ENCODE data around the gene AGPAT2. TPM values are rescaled to one million over a fixed set of nuclear protein-coding genes. Genes with fewer than 3 reads are reported as not detected.

The AGPAT2 gene
- total RNA-seq, 2 donors from 2014 or later, result 152 to 211 TPM

DNA sequence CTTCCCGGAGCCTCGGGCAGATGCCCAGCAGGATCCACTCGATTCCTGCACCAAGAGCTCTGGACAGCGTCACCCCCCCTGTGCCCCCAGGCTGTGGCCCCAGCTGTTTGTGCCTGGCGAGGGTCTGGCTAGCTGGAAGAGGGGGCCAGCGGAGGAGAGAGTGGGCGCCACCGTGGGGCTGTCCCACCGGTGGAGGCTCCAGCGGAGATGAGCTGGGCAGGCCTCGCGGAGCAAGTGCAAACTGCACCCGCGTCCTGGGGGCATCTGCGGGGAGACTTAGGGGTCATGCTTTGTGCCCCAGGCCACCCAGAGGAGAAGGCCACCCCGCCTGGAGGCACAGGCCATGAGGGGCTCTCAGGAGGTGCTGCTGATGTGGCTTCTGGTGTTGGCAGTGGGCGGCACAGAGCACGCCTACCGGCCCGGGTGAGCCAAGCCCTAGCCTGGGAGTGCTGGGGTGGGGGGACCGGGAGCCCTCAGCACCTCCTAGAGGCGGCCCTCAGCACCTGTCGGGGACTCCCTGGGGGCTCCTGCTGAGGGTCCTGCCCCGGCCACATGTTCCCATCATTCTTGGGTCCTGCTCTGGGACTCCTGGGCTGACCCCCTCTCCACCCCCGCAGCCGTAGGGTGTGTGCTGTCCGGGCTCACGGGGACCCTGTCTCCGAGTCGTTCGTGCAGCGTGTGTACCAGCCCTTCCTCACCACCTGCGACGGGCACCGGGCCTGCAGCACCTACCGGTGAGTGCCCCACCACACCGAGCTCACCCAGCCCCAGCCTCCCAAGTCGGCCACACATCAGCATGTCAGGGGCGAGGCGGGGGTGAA lies 19.1 kb downstream of the AGPAT2 start:
- no peak for ATAC-seq
- intact Hi-C loops (cut with DNase I, micrococcal nuclease), result no loop called here
- no peak for DNase-seq

DNA sequence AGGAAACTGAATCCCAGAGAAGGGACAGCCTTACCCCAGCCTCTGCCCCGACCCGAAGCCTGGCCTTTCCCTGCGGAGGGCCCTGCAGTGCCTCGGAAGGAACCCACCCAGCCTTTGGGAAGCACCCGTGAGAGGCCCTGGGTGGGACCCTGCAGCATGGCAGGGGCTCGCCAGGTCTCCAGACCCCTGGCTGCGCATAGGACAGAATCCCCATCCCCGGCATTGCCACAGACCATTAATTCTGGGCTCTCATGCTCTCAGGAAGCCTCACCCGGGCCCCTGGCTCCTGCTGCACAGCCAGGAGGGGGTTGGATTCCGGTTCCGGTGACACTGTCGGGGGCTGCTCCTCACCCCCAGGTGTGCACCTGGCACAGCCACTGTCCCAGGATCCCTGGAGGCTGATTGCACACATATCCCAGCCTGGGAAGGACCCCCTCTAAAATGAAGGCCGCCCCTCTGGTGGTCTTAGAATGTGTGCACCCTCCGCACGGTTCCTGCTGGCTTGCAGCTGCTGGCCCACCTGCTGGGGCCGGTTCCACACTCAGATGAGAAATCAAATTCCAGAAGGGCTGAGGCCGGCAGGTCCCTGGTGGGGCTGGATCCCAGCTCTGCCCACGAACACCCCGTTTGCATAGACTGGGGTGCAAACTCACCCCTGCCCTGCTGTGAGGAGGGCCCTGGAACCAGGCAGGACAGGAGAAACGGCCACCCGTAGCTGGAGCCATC lies 19.9 kb downstream of the AGPAT2 start:
- DNase-seq (no peak), ATAC-seq (no peak)
- intact Hi-C loops (cut with DNase I, micrococcal nuclease), result no loop called here

DNA sequence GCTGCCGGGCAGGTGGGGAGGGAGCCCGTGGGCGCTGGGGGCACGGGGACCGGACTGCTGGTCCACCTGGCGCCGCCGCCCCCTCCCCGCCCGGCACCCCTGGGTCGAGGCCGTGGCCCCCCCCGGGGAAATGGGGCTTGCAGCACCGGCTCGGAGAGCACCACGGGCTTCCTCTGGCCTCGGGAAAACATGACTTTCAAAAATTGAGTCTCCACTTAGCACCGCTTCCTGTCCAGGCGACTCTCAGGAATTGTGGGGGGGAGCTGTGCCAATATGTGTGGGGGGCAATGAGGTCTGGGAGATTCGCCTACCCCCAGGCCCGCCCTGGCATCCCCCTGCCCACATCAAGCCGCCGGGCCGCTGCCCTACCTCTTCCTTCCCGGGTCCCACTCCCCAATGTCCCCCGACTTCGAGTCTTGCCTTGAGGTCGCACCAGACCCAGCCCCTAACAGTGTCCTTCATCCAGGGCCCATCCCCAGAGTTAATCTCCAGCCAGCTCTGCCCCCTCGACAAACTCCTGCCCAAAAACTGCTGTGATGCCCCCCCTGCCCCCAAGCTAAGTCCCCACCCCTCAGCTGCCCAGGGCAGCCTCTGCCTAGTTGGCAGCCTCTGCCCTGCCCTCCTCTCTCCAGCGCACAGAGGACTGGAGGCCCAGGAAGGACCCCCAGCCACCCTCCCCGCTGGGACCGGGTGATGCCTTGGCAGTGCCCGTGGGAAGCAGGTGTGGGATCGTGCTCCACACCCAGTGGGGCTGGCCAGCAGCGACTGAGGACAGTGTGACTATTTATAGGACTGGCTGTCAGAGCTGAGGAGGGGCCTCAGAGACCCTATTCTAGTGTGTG lies 20.7 kb downstream of the AGPAT2 start:
- DNase-seq, result no peak
- intact Hi-C loops (cut with DNase I, micrococcal nuclease), result no loop called here
- ATAC-seq, result no peak

DNA sequence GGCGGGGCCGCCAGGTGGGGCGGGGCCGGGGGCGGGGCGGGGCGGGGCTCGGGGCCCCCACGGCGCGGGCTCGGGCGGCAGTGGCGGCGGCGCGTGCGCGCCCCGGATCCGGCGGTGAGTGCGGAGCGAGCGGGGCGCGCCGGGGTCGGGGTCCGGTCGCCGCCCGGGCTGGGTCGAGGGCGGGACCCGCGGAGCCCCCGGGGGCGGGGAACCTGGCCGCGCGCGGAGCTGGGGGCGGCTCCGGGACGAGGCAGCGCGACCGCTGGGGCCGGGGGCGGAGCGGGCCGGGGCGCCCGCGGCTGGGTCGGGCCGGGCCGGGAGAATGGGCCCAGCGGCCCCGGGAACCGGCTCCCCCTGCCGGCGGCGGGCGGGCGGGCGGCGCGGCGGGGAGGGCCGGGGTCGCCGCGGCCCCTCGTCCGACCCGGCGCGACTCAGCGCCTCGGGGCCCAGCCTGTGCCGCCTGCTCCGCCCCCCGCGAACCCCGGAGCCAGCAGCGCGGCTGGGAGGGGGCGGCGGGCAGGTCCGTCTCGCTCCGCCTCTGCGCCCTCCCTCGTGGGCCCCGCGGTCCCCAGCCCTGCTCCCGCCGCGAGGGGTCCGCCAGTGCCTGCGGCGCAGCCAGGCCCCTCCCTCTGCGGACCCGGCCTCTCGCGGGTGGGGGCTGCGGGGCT lies 21.4 kb downstream of the AGPAT2 start:
- ATAC-seq (no peak), DNase-seq (no peak)
- intact Hi-C loops (cut with DNase I, micrococcal nuclease), result no loop called here

DNA sequence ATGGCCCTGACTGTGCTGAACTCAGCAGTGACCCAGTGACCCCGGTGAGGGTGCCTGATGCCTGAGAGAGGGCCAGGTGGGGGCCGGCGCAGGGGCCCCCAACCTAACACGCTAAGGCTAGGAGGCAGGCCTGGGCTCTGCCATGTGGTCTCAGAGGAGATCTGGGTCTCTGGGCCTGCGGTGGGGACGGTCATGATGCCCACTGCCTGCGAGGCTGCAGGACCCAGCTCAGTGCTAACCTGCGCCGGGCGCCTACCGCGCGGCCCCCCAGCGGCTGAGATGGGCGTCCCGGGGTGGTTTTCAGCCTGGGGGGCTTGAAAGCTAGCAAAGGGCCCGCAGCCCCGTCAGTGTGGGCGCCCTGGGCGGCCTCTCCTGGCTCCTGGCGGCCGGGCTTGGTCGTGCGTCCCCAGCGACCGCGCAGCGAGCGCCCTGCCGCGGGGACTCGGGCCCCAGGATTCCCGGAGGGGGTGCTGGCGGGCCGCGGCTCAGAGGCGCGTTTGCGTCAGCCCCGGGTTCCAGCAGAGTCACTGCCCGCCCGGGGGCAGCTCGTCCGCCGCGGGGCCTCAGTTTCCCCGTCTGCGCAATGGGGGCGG lies 22.1 kb downstream of the AGPAT2 start:
- intact Hi-C loops (cut with DNase I, micrococcal nuclease), result no loop called here
- peak; percentile 20 for ATAC-seq
- no peak for DNase-seq

DNA sequence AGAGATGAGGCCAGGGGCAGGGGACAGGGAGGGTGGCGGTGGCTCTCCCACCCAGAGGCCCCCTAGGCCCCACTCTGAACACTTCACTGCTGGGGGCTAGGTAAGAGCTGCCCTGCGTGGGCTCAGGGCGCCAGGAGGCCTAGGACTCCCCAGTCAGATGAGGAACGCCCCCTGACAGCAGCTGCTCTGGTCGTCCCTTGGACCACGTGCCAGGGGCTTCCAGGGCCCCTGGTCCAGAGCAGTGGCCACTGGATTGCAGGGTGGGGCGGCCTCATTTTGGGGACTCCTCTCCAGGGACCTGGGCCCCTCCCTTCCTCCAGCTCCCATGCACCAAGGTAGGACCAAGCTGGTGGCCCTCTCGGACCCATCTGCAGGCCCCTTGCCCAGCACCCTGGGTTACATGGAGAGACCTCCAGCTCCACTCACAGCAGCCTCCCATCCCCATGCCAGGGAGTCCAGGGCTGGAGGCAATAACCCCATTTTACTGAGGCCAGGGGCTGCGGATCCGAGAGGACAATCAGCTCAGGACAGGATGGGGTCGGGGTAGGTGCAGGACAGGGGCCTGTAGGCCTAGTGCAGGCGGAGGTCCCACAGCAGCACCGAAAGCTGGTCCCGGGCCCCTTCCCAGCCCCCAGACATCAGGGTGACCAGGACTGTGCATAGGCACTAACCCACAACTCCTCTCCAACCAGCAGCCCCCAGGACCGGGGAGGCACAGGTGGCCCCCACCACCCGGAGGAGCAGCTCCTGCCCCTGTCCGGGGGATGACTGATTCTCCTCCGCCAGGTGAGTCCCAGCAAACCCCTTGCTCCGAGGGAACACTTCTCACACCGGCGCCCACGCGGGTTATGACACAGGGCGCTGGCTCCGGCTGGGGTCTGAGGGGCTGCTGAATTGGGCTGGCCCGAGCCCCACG lies 23.0 kb downstream of the AGPAT2 start:
- DNase-seq, result no peak

DNA sequence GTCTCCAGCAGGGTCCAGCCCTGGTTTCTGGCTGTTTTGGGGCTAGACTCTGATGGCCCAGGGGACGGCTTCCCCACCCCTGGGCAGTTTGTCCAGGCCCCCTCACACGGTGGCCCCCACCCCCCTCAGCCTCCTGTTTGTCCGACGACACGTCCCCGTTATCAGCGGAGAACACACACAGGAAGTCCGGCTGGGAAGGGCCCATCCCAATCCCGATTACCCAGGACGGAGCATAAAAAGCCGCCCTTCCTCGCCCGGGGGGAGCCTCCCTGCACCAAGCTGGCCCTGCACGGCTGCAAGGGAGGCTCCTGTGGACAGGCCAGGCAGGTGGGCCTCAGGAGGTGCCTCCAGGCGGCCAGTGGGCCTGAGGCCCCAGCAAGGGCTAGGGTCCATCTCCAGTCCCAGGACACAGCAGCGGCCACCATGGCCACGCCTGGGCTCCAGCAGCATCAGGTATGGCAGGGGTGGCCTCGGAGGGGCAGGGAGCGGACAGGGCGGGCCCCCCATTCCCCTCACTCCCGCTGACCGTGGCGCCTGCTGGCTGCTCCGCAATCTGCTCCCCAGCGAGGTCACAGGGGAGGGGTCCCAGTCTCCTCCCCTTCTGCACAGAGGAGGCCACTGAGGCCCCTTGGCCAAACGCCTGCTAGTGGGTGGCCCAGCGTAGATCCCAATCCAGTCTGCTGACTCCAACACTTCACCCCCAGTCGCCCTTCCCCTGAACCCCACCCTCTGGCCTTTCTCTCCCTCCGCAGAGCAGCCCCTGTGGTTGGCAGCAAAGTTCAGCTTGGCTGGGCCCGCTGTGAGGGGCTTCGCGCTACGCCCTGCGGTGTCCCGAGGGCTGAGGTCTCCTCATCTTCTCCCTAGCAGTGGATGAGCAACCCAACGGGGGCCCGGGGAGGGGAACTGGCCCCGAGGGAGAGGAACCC lies 24.3 kb downstream of the AGPAT2 start, which contains the start of gene EGFL7:
EGFL7 (plus strand) TSS at position 261 of the 926 bp plus-strand sequence. CDS start 5,367 bp downstream, outside the sequence.
- intact Hi-C loops (cut with DNase I, micrococcal nuclease), result no loop called here
- DNase-seq (no peak), ATAC-seq (peak; percentile 26)

More for the DNA sequence above, 23.0 kb downstream of the AGPAT2 start:
- ATAC-seq, result no peak
- intact Hi-C loops (cut with DNase I, micrococcal nuclease), result no loop called here

DNA sequence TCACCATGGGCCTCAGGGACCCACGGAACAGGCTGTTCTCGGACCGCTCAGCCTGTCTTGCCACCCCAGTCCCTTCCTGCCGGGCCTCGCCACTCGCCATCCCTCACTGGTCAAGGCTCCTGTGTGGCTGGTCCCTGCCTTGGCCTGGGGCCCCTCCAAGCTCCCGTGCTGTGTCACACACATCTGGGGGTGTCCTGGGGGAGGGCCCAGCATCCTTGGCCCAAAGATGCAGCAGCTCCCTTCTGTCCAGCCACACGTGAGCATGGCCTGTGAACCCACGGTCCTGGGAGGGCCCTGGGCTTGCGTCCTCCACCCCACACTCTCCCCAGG lies 25.0 kb downstream of the AGPAT2 start:
- DNase-seq, result no peak
- intact Hi-C loops (cut with DNase I, micrococcal nuclease), result no loop called here
- no peak for ATAC-seq

DNA sequence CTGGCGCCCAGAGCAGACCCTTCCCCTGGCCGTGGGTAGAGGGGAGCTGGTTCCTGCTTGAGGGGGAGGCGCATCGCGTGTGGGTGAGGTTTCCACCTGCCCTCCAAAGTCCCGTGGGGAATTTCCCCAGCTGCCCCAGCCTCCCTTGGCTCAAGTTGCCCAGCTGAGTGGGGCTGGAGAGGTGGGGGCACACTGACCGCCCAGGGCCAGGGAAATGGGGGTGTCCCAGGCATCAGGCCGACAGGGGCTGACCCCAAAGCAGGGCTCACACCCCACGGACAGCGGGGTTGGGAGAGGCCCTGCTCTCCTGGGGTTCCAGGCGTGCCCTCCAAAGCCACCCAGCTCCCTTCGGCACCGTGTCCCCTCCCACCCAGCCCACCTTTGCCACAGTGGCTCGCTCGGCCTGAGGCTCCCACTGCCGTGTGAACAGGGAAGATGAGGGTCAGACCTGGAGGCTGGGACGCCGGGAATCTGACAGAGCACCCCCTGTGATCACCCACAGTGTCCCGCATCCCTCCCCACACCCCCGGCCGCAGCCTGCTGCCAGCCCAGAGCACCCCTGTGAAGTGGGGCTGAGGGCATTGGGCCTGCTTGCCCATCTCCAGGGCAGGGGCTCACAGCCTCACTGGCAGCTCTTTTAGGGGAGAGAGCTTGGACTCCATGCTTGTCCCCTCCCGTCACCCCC lies 25.5 kb downstream of the AGPAT2 start:
- DNase-seq (no peak), ATAC-seq (no peak)
- intact Hi-C loops (cut with DNase I, micrococcal nuclease), result no loop called here

DNA sequence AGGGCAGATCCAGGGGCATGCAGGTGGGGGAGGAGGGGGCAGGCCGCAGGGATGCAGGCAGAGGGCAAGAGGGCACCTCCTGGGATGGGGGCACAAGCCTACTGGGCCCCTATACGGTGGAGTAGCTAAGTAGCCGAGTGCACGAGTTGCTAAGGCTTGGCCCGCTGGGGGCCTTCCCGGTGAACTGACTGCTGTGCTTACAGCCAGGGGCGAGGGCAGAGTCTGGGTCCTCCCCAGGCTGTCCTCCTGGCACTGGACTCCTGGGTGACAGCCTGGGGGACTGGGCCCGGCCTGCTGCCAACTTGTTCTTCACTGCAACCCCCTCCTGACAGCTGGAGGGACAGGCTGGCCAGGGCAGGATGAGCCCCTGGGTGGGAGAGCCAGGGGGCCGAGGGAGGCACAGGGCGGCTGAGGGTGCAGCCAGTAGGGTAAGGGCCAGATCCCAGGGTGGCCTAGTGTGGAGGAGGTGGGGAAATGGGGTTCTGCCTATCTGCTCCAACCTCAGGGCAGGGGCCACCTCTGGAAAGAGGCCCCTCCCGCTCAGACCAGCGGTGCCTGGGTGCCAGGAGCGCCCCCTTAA lies 26.2 kb downstream of the AGPAT2 start:
- DNase-seq (no peak), ATAC-seq (no peak)
- intact Hi-C loops (cut with DNase I, micrococcal nuclease), result no loop called here

DNA sequence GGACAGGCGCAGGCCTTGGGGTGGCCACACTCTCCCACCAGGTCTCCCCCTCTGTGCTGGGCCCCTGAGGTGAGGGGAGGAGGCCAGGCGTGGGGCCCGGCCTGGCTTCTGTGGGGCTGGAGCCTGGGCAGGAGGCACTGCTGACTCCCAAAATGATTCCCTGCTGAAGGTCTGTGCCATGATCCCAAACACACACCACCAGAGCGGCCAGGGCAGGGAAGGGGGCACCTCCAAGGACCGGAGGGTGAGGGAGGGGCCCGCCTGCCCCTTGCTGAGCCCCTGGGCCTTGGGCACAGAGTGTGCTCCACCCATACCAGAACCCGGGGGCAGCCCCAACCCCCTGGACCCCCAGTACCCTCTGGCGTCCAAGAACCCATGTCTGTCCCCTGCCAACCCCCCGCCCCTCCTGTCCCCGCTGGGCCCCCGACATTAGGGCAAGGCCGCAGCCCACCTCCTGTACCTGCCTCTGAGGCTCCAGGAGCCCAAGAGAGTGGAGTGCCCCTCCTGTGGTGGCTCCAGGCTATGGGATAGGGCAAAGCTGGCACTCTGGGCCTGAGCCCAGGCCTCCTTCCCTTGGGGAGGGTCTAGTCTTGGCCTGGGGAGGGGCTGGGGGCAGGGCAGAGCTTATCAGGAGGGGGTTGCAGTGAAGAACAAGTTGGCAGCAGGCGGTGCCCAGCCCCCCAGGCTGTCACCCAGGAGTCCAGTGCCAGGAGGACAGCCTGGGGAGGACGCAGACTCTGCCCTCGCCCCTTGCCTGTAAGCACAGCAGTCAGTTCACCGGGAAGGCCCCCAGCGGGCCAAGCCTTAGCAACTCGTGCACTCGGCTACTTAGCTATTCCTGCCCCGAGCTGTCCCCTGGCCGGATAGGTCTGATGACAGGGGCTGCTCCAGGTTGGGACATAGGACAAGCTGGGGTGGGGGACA lies 27.1 kb downstream of the AGPAT2 start:
- ATAC-seq, result no peak
- intact Hi-C loops (cut with DNase I, micrococcal nuclease), result no loop called here
- DNase-seq, result no peak

DNA sequence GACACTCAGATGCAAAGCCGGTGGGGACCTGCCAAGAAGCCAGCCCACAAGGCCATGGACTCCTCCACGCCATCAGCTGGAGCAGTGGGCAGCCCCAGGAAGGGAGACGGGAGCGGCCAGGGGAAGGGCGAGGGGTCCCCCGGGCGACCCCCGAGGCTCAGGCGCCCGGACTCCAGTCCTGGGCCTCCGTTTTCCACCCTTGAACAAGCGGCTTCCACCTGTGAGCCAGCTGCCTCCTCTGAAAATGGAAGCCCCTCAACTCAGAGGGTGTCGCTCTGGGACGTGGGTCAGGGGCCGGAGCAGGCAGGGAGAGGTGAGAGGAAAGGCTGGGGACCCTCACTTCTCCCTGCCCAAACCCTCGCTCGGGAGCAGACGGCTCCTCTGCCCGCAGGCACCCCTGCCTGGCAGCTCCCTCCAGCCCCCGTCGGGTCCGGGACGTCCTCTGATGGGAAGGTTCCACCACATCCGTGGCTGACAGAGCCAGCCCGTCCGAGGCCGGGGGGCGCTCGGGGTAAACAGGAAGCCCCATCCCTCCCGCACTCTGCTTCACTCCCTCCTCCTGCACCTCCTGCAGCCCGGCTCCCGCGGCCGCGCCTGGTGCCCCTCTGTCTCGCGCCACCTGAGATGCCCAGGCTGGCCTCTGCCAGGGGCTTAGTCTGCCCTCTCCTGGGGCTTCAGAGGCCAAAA lies 28.3 kb downstream of the AGPAT2 start:
- intact Hi-C loops (cut with DNase I, micrococcal nuclease), result no loop called here
- no peak for ATAC-seq

DNA sequence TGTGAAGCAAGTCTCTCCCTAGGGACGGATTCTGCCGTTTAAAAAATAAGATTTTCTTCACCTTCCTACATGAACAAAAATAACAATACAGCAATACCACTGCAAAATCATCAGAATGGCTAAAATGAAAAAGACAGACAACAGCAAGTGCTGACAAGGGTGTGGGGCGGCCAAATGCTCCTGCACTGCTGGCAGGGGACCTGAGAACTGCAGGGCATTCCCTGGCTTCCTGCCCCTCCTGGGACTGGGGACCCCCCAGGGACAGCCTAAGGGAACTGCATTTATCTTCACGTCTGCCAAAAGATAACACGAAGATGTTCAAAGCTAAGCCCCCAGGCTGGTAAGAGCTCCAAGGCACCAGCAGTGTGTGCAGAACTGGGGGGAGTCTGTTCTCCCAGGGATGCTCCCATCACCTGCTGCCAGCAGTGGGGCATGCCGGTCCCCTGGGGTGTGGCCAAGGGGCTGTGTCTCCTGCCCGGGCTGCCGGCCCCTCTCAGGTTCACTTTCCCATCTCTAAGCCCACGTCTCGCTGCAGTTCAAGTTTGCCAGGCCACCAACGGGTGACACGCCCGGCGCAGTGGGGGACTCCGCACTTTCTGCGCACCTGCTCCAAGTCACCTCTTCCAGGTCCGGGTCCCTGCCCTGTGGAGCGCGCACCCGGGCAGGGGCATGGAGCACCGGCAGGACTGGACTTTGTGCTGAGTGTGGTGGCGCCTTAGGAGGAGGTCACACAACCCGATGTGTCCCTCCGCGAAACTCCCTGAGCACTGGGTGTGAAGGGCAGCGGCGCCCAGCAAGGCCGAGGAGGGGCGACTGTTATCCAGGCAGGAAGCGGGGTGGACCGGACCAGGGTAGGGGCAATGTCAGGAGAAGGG lies 29.0 kb downstream of the AGPAT2 start:
- intact Hi-C loops (cut with DNase I, micrococcal nuclease), result no loop called here
- ATAC-seq, result peak; percentile 73
- peak in 1 of 2 donors; percentile 25 for DNase-seq

More for the DNA sequence above, 28.3 kb downstream of the AGPAT2 start:
- DNase-seq, result no peak

Data from left colon (tissue), 2 donors.